HEK293T (cell line): ENCODE data around the gene PPP1R13B.
A peak's percentile ranks its signal among the peaks of the same experiment; 100 is the strongest.
"Not testable (repeated sequence)": the region's sequence is repeated elsewhere in the genome, so short reads cannot be mapped to it uniquely, and the experiment has no call there.

Source experiments
- CTCF ChIA-PET: fragments of 350-600 bp; formaldehyde crosslinking; extraction: SDS; loops from one replicate; lab custom pipeline; 2021; ENCODE audit warnings: antibody characterized with exemption, inconsistent platforms; lab: Yijun Ruan, JAX
- POLR2A ChIA-PET: fragments of 350-600 bp; formaldehyde crosslinking; extraction: SDS; loops from one replicate; lab custom pipeline; 2020; ENCODE audit warnings: antibody characterized with exemption, inconsistent platforms; lab: Yijun Ruan, JAX
- DNase-seq: peaks from one replicate; pipeline ENCODE4 v3.0.0; 2012; ENCODE audit warnings: mixed read lengths; ENCODE audit errors: extremely low spot score
- ARNT ChIP-seq: fragments of 450-650 bp; IDR thresholded peaks from 2 replicates; pipeline ENCODE4 v1.6.1; 2017; ENCODE audit warnings: mild to moderate bottlenecking
- BHLHE40 ChIP-seq: fragments of 450-650 bp; IDR thresholded peaks from 2 replicates; pipeline ENCODE4 v1.6.1; 2016; ENCODE audit warnings: mild to moderate bottlenecking, moderate library complexity, borderline replicate concordance
- CTBP1 ChIP-seq: fragments of 450-650 bp; IDR thresholded peaks from 2 replicates; pipeline ENCODE4 v1.6.1; 2016; ENCODE audit warnings: borderline replicate concordance
- ELF4 ChIP-seq: fragments of 450-650 bp; IDR thresholded peaks from 2 replicates; pipeline ENCODE4 v1.6.1; 2017; ENCODE audit warnings: antibody characterized with exemption
- FOXA1 ChIP-seq: fragments of 450-650 bp; IDR thresholded peaks from 2 replicates; pipeline ENCODE4 v1.6.1; 2016; ENCODE audit warnings: mild to moderate bottlenecking
- FOXK2 ChIP-seq: fragments of 450-650 bp; IDR thresholded peaks from 2 replicates; pipeline ENCODE4 v1.6.1; 2016; ENCODE audit warnings: mild to moderate bottlenecking
- FOXM1 ChIP-seq: fragments of 450-650 bp; IDR thresholded peaks from 2 replicates; pipeline ENCODE4 v1.6.1; 2017; ENCODE audit warnings: mild to moderate bottlenecking, borderline replicate concordance
- HDGF ChIP-seq: fragments of 450-650 bp; IDR thresholded peaks from 2 replicates; pipeline ENCODE4 v1.6.1; 2017; ENCODE audit warnings: antibody characterized with exemption, borderline replicate concordance
- L3MBTL2 ChIP-seq: fragments of 450-650 bp; conservative IDR thresholded peaks from 2 replicates; pipeline ENCODE4 v1.6.1; 2016; ENCODE audit warnings: mild to moderate bottlenecking
- LEF1 ChIP-seq: fragments of 450-650 bp; IDR thresholded peaks from 2 replicates; pipeline ENCODE4 v1.6.1; 2017; ENCODE audit warnings: mild to moderate bottlenecking, borderline replicate concordance
- NFRKB ChIP-seq: fragments of 450-650 bp; IDR thresholded peaks from 2 replicates; pipeline ENCODE4 v1.6.1; 2016; ENCODE audit warnings: mild to moderate bottlenecking, moderate library complexity
- SP1 ChIP-seq: fragments of 450-650 bp; IDR thresholded peaks from 2 replicates; pipeline ENCODE4 v1.6.1; 2017
- SUZ12 ChIP-seq: fragments of 450-650 bp; IDR thresholded peaks from 2 replicates; pipeline ENCODE4 v1.6.1; 2016; ENCODE audit warnings: mild to moderate bottlenecking
- TARDBP ChIP-seq: fragments of 450-650 bp; IDR thresholded peaks from 2 replicates; pipeline ENCODE4 v1.6.1; 2016
- ZNF384 ChIP-seq: fragments of 450-650 bp; IDR thresholded peaks from 2 replicates; pipeline ENCODE4 v1.6.1; 2016
- TF ChIP-seq, protein P1 (sequence below): fragments of 450-650 bp; IDR thresholded peaks from 2 replicates; pipeline ENCODE4 v1.6.1; 2016

The PPP1R13B gene

DNA sequence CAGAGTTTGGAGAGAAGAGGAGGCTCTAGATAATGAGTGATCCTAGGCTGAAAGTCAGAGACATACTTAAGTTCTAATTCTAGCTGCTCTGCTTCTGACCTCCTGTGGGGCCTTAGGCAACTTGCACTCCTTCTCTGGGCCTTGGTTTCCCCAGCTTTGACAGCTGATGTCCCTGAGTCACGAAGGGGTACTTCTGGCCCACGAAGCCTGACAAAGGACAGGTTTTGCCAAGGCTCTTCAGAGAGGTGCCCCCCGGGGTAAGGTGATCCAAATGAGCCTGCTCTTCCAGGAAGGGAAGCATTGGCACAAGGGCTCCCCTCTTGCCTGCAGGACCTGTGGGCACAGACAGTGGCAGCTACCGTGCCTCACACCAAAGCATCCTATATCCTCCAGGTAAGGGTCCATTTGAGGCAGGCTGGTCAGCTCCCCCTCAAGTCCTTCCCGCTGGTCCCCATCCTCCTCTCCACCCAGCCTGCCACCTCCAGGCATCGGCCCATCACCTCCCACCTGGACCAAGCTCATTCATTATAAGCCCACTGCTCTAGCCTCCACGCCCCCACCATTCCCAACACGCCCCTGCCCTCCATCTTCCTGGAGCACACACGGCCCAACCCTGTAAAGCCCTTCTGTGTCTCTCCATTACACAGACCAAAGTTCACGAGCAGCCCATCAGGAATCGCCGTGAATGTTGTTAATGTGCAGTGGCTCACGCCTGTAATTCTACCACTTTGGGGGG lies 1.9 kb upstream of the PPP1R13B start:
- no peak for TF ChIP-seq SUZ12
- no peak for TF ChIP-seq ARNT
- TF ChIP-seq NFRKB = no peak
- no peak for TF ChIP-seq HDGF
- no peak for TF ChIP-seq CTBP1
- TF ChIP-seq LEF1 = no peak
- no peak for TF ChIP-seq BHLHE40
- TF ChIP-seq ZNF384 = no peak
- no peak for TF ChIP-seq SP1
- no peak for TF ChIP-seq L3MBTL2
- no peak for TF ChIP-seq TARDBP
- TF ChIP-seq FOXK2 = no peak
- no peak for TF ChIP-seq FOXM1
- DNase-seq = no peak
- POLR2A ChIA-PET = no interaction called here
- CTCF ChIA-PET = no interaction called here

DNA sequence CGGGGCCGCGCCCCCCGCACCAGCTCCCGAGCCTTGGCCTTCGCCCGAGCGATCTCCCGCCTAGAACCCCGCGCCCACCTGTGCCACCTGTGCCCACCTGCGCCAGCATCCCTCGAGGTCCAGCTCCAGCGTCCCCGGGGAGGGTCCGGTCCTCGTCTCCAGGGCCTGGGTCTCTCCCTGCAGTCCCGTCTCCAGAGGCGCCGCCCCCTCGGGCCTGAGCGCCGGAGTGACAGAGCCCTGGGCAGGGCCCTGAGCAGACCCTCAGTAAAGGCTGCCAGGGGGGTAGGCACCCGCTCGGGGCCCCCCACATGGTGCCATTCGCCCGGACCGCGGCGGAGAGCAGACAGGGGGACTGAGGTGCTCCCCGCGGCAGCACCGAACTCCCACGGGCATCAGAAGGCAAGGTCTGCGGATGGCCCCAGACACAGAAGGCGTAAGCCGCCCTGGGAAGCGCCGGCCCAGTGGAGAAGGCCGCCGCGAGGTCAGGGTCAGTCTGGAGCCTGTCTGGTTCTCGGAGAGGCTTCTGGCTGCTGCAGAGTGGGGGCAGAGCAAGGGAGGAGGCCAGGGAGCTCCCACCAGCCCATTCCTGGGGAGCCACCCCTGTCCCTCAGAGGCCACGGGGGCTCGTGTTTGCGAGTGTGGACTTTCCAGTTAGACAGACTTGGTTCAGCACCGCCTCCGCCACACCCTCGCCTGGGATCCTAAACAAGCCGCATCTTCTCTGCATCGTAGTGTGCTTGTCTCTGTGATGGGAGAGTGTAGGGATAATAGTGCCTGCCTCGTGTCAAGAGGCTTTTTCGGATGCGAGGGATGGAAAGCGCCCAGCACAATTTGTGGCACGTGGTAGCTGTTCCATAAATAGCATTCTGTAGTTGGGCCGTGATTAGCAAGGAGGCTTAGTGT lies 1.1 kb upstream of the PPP1R13B start:
- DNase-seq = no peak
- POLR2A ChIA-PET = no interaction called here
- CTCF ChIA-PET = no interaction called here
- TF ChIP-seq TARDBP (no peak), L3MBTL2 (peak; percentile 45; the same call in 1 of the 2 replicates), ARNT (no peak), NFRKB (no peak), SP1 (no peak), ZNF384 (no peak)
- TF ChIP-seq, protein P1, sequence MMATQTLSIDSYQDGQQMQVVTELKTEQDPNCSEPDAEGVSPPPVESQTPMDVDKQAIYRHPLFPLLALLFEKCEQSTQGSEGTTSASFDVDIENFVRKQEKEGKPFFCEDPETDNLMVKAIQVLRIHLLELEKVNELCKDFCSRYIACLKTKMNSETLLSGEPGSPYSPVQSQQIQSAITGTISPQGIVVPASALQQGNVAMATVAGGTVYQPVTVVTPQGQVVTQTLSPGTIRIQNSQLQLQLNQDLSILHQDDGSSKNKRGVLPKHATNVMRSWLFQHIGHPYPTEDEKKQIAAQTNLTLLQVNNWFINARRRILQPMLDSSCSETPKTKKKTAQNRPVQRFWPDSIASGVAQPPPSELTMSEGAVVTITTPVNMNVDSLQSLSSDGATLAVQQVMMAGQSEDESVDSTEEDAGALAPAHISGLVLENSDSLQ = no peak

DNA sequence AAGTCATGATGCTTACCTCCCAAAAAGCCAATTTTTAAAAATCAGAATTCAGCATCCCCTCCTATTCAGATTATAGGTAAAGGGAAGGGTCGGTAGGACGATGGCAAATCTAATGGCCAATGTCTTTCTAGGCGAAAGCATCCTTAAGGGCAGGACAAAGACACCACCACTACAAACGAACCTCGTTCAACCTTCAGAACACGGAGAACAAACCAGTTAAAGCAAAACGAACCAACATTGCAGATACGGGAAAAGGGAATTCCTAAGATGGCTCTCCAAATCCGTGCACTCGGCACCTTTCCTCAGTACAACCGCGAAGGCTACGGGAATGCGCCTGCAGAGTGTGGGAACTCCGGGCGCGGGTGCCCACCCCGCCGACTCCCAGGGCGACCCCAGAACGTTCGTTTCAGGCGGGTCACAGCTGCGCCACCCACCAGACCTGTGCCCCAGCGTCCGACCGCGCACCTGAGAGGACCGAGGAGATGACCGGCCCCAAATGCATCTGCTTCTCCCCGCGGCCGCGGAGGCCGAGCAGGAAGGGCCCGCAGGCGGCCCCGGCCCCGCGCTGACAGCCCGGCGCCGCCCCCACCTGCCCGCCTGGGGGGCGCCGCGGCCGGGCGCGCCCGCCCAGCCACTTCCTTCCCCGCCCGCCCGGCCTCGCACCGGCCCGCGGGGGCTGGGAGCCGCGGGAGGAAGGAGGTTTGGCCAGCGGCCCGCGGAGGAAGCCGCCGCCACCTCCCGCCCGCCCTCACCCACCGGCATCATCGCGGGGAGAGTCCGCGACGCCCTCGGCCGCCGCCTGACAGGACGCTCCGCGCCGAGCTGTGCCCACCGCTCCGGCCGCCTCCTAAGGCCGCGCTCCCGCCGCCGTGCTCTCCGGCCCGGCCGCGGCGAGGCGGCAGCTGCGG lies 578 bp downstream of the PPP1R13B start:
- TF ChIP-seq FOXM1 (peak; percentile 31; the same call in 1 of the 2 replicates), LEF1 (no peak)
- POLR2A ChIA-PET = no interaction called here
- DNase-seq = peak; percentile 36
- CTCF ChIA-PET = no interaction called here

DNA sequence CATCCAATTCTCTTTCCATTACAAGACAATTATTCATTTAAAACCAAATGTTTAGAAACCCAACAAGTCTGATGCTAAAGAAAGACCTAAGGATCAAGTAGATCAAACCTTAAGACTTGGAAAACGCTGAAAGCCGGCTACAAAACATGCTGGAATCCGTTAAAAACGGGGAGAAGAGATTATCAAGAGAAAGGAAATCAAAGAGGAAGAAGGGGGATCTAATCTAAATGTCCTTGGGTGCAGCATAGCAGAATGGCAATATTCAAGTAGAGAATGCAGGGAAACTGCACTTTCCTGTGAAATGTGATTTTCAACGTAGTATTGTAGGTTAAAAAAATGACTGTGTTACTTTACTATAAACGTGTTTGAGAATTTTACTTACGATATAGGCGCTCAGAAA lies 1.3 kb downstream of the PPP1R13B start:
- ChIA-PET CTCF (no interaction called here), POLR2A (no interaction called here)
- TF ChIP-seq SUZ12 (no peak), L3MBTL2 (no peak), TARDBP (no peak), FOXA1 (no peak), FOXK2 (no peak), HDGF (no peak), LEF1 (no peak), BHLHE40 (no peak), SP1 (no peak), NFRKB (no peak)
- TF ChIP-seq, protein P1 = no peak
- DNase-seq = no peak

DNA sequence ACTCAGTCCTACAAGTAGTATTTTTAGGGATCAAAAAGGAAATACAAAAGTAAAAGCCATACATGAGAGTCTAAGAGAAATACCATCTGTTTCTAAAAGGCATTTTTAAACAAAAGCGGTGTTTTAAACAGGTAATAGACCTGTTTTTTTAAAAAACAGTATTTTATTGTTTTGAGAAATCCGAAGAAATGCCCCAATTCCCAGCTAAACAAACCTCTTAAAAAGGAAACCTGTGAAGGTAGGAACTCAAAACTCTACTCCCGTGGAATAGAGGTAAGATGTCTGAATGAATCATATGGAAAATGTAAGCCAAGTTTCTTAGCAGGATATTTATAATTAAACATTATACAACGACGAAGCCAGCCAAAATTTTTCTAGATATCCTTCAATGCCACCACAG lies 2.0 kb downstream of the PPP1R13B start:
- TF ChIP-seq ELF4 = no peak
- TF ChIP-seq NFRKB = no peak
- no peak for TF ChIP-seq CTBP1
- no peak for TF ChIP-seq FOXM1

DNA sequence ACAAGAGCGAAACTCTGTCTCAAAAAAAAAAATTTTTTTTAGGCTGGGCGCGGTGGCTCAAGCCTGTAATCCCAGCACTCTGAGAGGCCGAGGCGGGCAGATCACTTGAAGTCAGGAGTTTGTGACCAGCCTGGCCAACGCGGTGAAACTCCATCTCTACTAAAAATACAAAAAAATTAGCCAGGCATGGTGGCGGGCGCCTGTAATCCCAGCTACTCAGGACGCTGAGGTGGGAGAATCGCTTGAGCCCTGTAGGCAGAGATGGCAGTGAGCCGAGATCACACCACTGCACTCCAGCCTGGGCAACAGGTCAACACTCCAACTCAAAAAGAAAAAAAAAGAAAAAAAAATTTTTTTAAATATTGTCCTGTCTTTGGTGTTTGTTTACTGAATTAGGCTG lies 6.1 kb downstream of the PPP1R13B start:
- POLR2A ChIA-PET, DNase-seq: not testable (repeated sequence)
- CTCF ChIA-PET = interaction anchor here (0.7 kb wide), 1 partner anchor 101 kb away, joined by 3 read pairs; no protein-coding TSS in a partner anchor

More for the DNA sequence above, 2.0 kb downstream of the PPP1R13B start:
- CTCF ChIA-PET = interaction anchor here (0.9 kb wide), 1 partner anchor 10 kb away, joined by 3 read pairs; no protein-coding TSS in a partner anchor
- POLR2A ChIA-PET = no interaction called here
- DNase-seq = no peak

DNA sequence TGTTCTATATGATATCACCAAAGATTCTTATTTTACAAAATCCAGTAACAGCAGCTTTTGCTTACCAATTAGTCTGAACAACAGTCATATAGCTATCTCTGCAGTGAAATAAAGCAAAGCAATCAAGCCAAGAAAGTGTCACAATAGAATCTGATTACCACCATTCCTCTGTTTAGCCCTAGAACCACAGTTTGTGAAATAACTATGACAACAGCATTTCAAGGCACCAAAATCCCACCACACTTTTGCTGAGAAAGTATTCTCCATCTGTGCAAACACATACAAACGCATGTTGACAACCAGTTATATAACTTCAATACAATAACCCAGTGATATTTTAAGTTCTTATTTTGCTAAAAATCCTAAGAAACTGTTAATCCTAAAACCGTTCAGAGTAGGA lies 7.4 kb downstream of the PPP1R13B start:
- POLR2A ChIA-PET = no interaction called here
- CTCF ChIA-PET = no interaction called here
- no peak for TF ChIP-seq NFRKB
- no peak for TF ChIP-seq TARDBP
- DNase-seq = no peak
